Measurements from ENCODE around the gene RYR3.

RYR3 gene

DNA sequence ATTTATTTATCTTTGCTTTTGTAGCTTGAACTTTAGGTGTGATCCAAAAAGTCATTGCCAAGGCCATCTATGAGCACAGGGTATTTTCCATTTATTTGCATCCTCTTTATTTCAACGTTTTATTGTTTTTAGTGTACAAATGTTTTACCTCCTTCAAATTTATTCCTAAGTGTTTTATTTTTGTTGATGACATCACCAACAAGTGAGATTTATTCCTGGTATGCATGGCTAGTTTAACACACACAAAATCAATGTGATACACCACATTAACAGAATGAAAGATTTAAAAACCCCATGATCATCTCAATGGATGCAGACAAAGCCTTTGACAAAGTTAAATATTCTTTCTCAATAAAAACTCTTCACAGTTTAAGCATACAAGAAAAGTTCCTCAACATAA lies 591.3 kb downstream of the RYR3 start:
- Histone ChIP-seq H3K4me1 (ENCODE audit: control insufficient read depth, insufficient read depth, low read depth, low read length) (no peaks in the 10 kb centered on the region), H3K4ac (ENCODE audit: low read depth in 1 of 2, low read length in 2 of 2) (no peak overlapping the region), H3K79me1 (replicated peaks; ENCODE audit: low read length, poor library complexity, severe bottlenecking) (peaks cover 10% of the 10 kb centered on the region), H3K23ac (ENCODE audit: low read length in 2 of 2) (no peak overlapping the region), H3K4me3 (ENCODE audit: insufficient read depth in 1 of 2, low read depth in 1 of 2, low read length in 2 of 2) (no peak overlapping the region), H3K14ac (ENCODE audit: low read length in 2 of 2) (no peak overlapping the region), H4K91ac (ENCODE audit: low read length) (no peak overlapping the region), H3K27me3 (ENCODE audit: control insufficient read depth in 1 of 2, insufficient read depth in 1 of 2, low read length in 2 of 2) (no peaks in the 10 kb centered on the region), H2AK5ac (ENCODE audit: low read length, severe bottlenecking) (no peak overlapping the region), H4K8ac (ENCODE audit: low read length) (no peak overlapping the region), H2BK15ac (ENCODE audit: low read depth, poor library complexity, severe bottlenecking) (no peak overlapping the region), H3K27ac (ENCODE audit: low read length, poor library complexity, severe bottlenecking) (no peak overlapping the region), H2BK12ac (ENCODE audit: low read length in 2 of 2) (no peak overlapping the region), H2BK5ac (ENCODE audit: low read depth, low read length, poor library complexity, severe bottlenecking) (no peak overlapping the region), H2BK120ac (ENCODE audit: low read depth, low read length) (no peak overlapping the region), H3K36me3 (ENCODE audit: control insufficient read depth in 1 of 2, insufficient read depth in 2 of 2, low read depth in 1 of 2, low read length in 2 of 2) (no peaks in the 10 kb centered on the region), H3K18ac (ENCODE audit: low read depth in 1 of 2, low read length in 2 of 2) (no peak overlapping the region), H3K9me3 (ENCODE audit: control insufficient read depth, low read length) (no peaks in the 10 kb centered on the region), H3K4me2 (ENCODE audit: low read length, poor library complexity, severe bottlenecking) (no peak overlapping the region), H2AFZ (ENCODE audit: low read depth, low read length) (no peak overlapping the region), H3K9ac (ENCODE audit: low read length) (no peak overlapping the region)
- DNase-seq = no peak
- no CpG with 5 or more reads among the region's 1 CpG for WGBS

DNA sequence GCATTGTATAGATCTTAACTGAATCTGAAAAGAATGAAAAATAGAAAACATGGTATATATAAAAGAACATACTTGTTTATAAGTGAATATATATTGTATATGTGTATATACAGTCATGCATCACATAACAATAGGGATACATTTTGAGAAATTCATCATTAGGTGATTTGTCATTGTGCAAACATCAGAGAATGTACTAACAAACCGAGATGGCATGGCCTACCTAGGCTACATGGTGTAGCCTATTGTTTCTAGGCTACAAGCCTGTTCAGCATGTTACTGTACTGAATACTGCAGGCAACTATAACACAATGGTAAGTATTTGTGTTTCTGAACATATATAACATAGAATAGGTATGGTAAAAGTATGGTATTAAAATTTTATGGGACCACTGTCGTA lies 592.9 kb downstream of the RYR3 start:
- Histone ChIP-seq H2BK120ac (ENCODE audit: low read depth, low read length) (no peak overlapping the region), H3K79me1 (replicated peaks; ENCODE audit: low read length, poor library complexity, severe bottlenecking) (peaks cover 10% of the 10 kb centered on the region), H3K36me3 (ENCODE audit: control insufficient read depth in 1 of 2, insufficient read depth in 2 of 2, low read depth in 1 of 2, low read length in 2 of 2) (no peaks in the 10 kb centered on the region), H2BK15ac (ENCODE audit: low read depth, poor library complexity, severe bottlenecking) (no peak overlapping the region), H3K23ac (ENCODE audit: low read length in 2 of 2) (no peak overlapping the region), H2BK5ac (ENCODE audit: low read depth, low read length, poor library complexity, severe bottlenecking) (no peak overlapping the region), H3K9me3 (ENCODE audit: control insufficient read depth, low read length) (no peaks in the 10 kb centered on the region), H3K4me1 (ENCODE audit: control insufficient read depth, insufficient read depth, low read depth, low read length) (no peaks in the 10 kb centered on the region), H3K4me2 (ENCODE audit: low read length, poor library complexity, severe bottlenecking) (no peak overlapping the region), H4K91ac (ENCODE audit: low read length) (no peak overlapping the region), H3K9ac (ENCODE audit: low read length) (no peak overlapping the region), H3K18ac (ENCODE audit: low read depth in 1 of 2, low read length in 2 of 2) (no peak overlapping the region), H2AK5ac (ENCODE audit: low read length, severe bottlenecking) (no peak overlapping the region), H2AFZ (ENCODE audit: low read depth, low read length) (no peak overlapping the region), H3K27ac (ENCODE audit: low read length, poor library complexity, severe bottlenecking) (no peak overlapping the region), H3K27me3 (ENCODE audit: control insufficient read depth in 1 of 2, insufficient read depth in 1 of 2, low read length in 2 of 2) (no peaks in the 10 kb centered on the region), H3K4ac (ENCODE audit: low read depth in 1 of 2, low read length in 2 of 2) (no peak overlapping the region), H3K4me3 (ENCODE audit: insufficient read depth in 1 of 2, low read depth in 1 of 2, low read length in 2 of 2) (no peak overlapping the region), H2BK12ac (ENCODE audit: low read length in 2 of 2) (no peak overlapping the region), H4K8ac (ENCODE audit: low read length) (no peak overlapping the region), H3K14ac (ENCODE audit: low read length in 2 of 2) (no peak overlapping the region)
- DNase-seq = no peak
- 80% methylated on average over 1 of the region's 2 CpGs for whole genome bisulfite sequencing

DNA sequence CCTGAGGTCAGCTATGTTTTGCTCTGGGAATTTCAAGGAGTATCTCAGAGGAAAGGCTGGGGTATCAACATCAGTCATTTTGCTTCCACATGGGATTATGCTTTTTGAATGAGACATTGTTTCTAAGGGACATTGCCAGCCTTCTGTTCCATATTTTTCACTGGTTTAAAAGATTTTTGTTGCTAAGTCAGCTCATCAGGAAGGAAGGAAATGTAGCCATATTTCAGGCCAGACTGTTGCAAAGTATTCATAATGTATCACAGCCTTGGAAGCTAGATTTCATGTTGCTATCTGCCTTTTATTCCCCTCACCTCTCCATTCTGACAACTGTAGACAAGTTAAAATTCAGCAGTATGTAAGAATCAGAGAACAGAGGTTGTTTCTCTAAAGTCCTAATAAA lies 596.6 kb downstream of the RYR3 start:
- H3K18ac ChIP-seq (ENCODE audit: low read depth in 1 of 2, low read length in 2 of 2) = no peak overlapping the region
- H2AFZ ChIP-seq (ENCODE audit: low read depth, low read length) = no peak overlapping the region
- H3K23ac ChIP-seq (ENCODE audit: low read length in 2 of 2) = peak overlapping the region in 1 of 2 experiments; percentile 6
- H3K9me3 ChIP-seq (ENCODE audit: control insufficient read depth, low read length) = no peaks in the 10 kb centered on the region
- H2BK15ac ChIP-seq (ENCODE audit: low read depth, poor library complexity, severe bottlenecking) = no peak overlapping the region
- no peak overlapping the region for H3K27ac ChIP-seq (ENCODE audit: low read length, poor library complexity, severe bottlenecking)
- H2BK5ac ChIP-seq (ENCODE audit: low read depth, low read length, poor library complexity, severe bottlenecking) = no peak overlapping the region
- peaks cover 18% of the 10 kb centered on the region for H3K79me1 ChIP-seq (replicated peaks; ENCODE audit: low read length, poor library complexity, severe bottlenecking)
- H3K14ac ChIP-seq (ENCODE audit: low read length in 2 of 2) = no peak overlapping the region
- H4K91ac ChIP-seq (ENCODE audit: low read length) = no peak overlapping the region
- H2BK12ac ChIP-seq (ENCODE audit: low read length in 2 of 2) = no peak overlapping the region
- H3K4me2 ChIP-seq (ENCODE audit: low read length, poor library complexity, severe bottlenecking) = no peak overlapping the region
- no peak for DNase-seq
- H3K4me3 ChIP-seq (ENCODE audit: insufficient read depth in 1 of 2, low read depth in 1 of 2, low read length in 2 of 2) = no peak overlapping the region
- H2AK5ac ChIP-seq (ENCODE audit: low read length, severe bottlenecking) = no peak overlapping the region
- H3K27me3 ChIP-seq (ENCODE audit: control insufficient read depth in 1 of 2, insufficient read depth in 1 of 2, low read length in 2 of 2) = no peaks in the 10 kb centered on the region
- no peak overlapping the region for H2BK120ac ChIP-seq (ENCODE audit: low read depth, low read length)
- no peak overlapping the region for H3K4ac ChIP-seq (ENCODE audit: low read depth in 1 of 2, low read length in 2 of 2)
- H3K9ac ChIP-seq (ENCODE audit: low read length) = peak overlapping the region; percentile 34
- H3K36me3 ChIP-seq (ENCODE audit: control insufficient read depth in 1 of 2, insufficient read depth in 2 of 2, low read depth in 1 of 2, low read length in 2 of 2) = no peaks in the 10 kb centered on the region
- H4K8ac ChIP-seq (ENCODE audit: low read length) = no peak overlapping the region
- peaks cover 5% of the 10 kb centered on the region for H3K4me1 ChIP-seq (ENCODE audit: control insufficient read depth, insufficient read depth, low read depth, low read length)

DNA sequence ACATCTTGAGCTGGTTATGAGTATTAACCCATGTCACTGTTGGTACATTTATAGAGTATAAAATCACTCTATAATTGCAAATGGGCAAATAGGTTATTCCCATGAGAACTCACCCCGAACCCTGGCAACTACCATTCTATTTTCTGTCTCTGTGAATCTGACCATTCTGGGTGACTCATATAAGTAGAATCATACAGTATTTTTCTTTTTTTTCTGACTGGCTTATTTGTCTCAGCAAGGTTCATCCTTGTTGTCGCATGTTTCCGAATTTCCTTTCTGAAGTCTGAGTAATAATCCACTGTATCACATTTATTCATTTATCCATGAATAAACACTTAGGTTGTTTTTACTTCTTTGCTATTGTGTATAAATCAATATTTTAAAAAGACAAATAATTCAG lies 597.6 kb downstream of the RYR3 start:
- Histone ChIP-seq H2AFZ (ENCODE audit: low read depth, low read length) (no peak overlapping the region), H3K4ac (ENCODE audit: low read depth in 1 of 2, low read length in 2 of 2) (no peak overlapping the region), H3K79me1 (replicated peaks; ENCODE audit: low read length, poor library complexity, severe bottlenecking) (peaks cover 16% of the 10 kb centered on the region), H3K14ac (ENCODE audit: low read length in 2 of 2) (no peak overlapping the region), H2AK5ac (ENCODE audit: low read length, severe bottlenecking) (no peak overlapping the region), H2BK15ac (ENCODE audit: low read depth, poor library complexity, severe bottlenecking) (no peak overlapping the region), H3K9ac (ENCODE audit: low read length) (peak overlapping the region; percentile 53), H2BK5ac (ENCODE audit: low read depth, low read length, poor library complexity, severe bottlenecking) (no peak overlapping the region), H2BK120ac (ENCODE audit: low read depth, low read length) (no peak overlapping the region), H4K91ac (ENCODE audit: low read length) (no peak overlapping the region), H3K18ac (ENCODE audit: low read depth in 1 of 2, low read length in 2 of 2) (no peak overlapping the region), H3K36me3 (ENCODE audit: control insufficient read depth in 1 of 2, insufficient read depth in 2 of 2, low read depth in 1 of 2, low read length in 2 of 2) (no peaks in the 10 kb centered on the region), H3K27ac (ENCODE audit: low read length, poor library complexity, severe bottlenecking) (no peak overlapping the region), H3K23ac (ENCODE audit: low read length in 2 of 2) (no peak overlapping the region), H2BK12ac (ENCODE audit: low read length in 2 of 2) (no peak overlapping the region), H3K4me1 (ENCODE audit: control insufficient read depth, insufficient read depth, low read depth, low read length) (peaks cover 5% of the 10 kb centered on the region), H3K9me3 (ENCODE audit: control insufficient read depth, low read length) (no peaks in the 10 kb centered on the region), H3K27me3 (ENCODE audit: control insufficient read depth in 1 of 2, insufficient read depth in 1 of 2, low read length in 2 of 2) (no peaks in the 10 kb centered on the region), H3K4me2 (ENCODE audit: low read length, poor library complexity, severe bottlenecking) (no peak overlapping the region), H3K4me3 (ENCODE audit: insufficient read depth in 1 of 2, low read depth in 1 of 2, low read length in 2 of 2) (no peak overlapping the region), H4K8ac (ENCODE audit: low read length) (no peak overlapping the region)
- WGBS = 100% methylated on average over 3 of the region's 3 CpGs
- no peak for DNase-seq

Data from mesenchymal stem cell (in vitro differentiated cells and primary cell).